Astrocyte (in vitro differentiated cells and primary cell): ENCODE results near the gene SSBP3. TPM values are rescaled to one million over a fixed set of nuclear protein-coding genes. Genes with fewer than 3 reads are reported as not detected.

Experiments
- DNase-seq: peaks from one replicate; pipeline ENCODE4 v3.0.0-alpha.2; 2010; ENCODE audit warnings: low read depth
- FAIRE-seq: peaks from 2 replicates; lab custom pipeline; 2011; peaks lifted over from hg19 to GRCh38; lab: Jason Lieb, UNC
- H2AFZ ChIP-seq: 2 replicates; pipeline ENCODE4 v1.6.0; 2012; ENCODE audit warnings: low read depth, low read length, inconsistent platforms
- H3K27ac ChIP-seq: 2 replicates; pipeline ENCODE4 v1.5.1; 2011; ENCODE audit warnings: low read depth, low read length, inconsistent platforms
- H3K27me3 ChIP-seq: 2 replicates; pipeline ENCODE4 v1.6.0; 2011; ENCODE audit warnings: low read length, inconsistent platforms; ENCODE audit not compliant: insufficient read depth
- H3K36me3 ChIP-seq: 2 replicates; pipeline ENCODE4 v1.5.1; 2011; ENCODE audit warnings: low read length, inconsistent platforms; ENCODE audit not compliant: insufficient read depth
- H3K4me1 ChIP-seq: 2 replicates; pipeline ENCODE4 v1.5.1; 2011; ENCODE audit warnings: low read length, inconsistent platforms; ENCODE audit not compliant: insufficient read depth
- H3K4me2 ChIP-seq: 2 replicates; pipeline ENCODE4 v1.6.0; 2012; ENCODE audit warnings: low read length, inconsistent platforms
- H3K4me3 ChIP-seq: 2 replicates; pipeline ENCODE4 v1.5.1; 2011; ENCODE audit warnings: low read depth, mild to moderate bottlenecking, low read length, inconsistent platforms; ENCODE audit not compliant: insufficient read depth
- H3K79me2 ChIP-seq: 2 replicates; pipeline ENCODE4 v1.6.0; 2012; ENCODE audit warnings: mild to moderate bottlenecking, low read length, inconsistent platforms; ENCODE audit not compliant: insufficient read depth
- H3K9ac ChIP-seq: 2 replicates; pipeline ENCODE4 v1.6.0; 2012; ENCODE audit warnings: mild to moderate bottlenecking, low read length, inconsistent platforms
- H3K9me3 ChIP-seq: 2 replicates; pipeline ENCODE4 v1.5.1; 2012; ENCODE audit warnings: low read depth, mild to moderate bottlenecking, low read length, inconsistent platforms; ENCODE audit not compliant: insufficient read depth
- H4K20me1 ChIP-seq: 2 replicates; pipeline ENCODE4 v1.6.0; 2012; ENCODE audit warnings: low read length, inconsistent platforms; ENCODE audit not compliant: insufficient read depth
- H3K27ac Mint-ChIP-seq: one replicate; pipeline ENCODE4 v1.8.0; 2021; ENCODE audit warnings: mild to moderate bottlenecking, mixed read lengths; ENCODE audit not compliant: unreplicated experiment
- H3K27me3 Mint-ChIP-seq: one replicate; pipeline ENCODE4 v1.8.0; 2021; ENCODE audit warnings: low read depth, mixed read lengths; ENCODE audit not compliant: unreplicated experiment
- H3K36me3 Mint-ChIP-seq: one replicate; pipeline ENCODE4 v1.8.0; 2021; ENCODE audit warnings: low read depth, mixed read lengths; ENCODE audit not compliant: unreplicated experiment
- H3K4me1 Mint-ChIP-seq: one replicate; pipeline ENCODE4 v1.8.0; 2021; ENCODE audit warnings: low read depth, mixed read lengths; ENCODE audit not compliant: unreplicated experiment
- H3K4me3 Mint-ChIP-seq: one replicate; pipeline ENCODE4 v1.8.0; 2021; ENCODE audit warnings: mild to moderate bottlenecking, moderate library complexity, mixed read lengths; ENCODE audit not compliant: unreplicated experiment
- H3K9me3 Mint-ChIP-seq: one replicate; pipeline ENCODE4 v1.8.0; 2021; ENCODE audit warnings: mild to moderate bottlenecking, mixed read lengths; ENCODE audit not compliant: unreplicated experiment
- CTCF ChIP-seq: IDR thresholded peaks from 2 replicates; pipeline ENCODE4 v1.5.1; 2011; ENCODE audit warnings: low read depth, mild to moderate bottlenecking, inconsistent platforms, low read length, moderate library complexity; ENCODE audit not compliant: insufficient read depth
- EZH2 ChIP-seq: IDR thresholded peaks from 2 replicates; pipeline ENCODE4 v1.6.1; 2012; ENCODE audit warnings: mild to moderate bottlenecking, low read length, inconsistent platforms; ENCODE audit not compliant: insufficient read depth
- total RNA-seq: library from RNA; stranded (reverse); gene quantifications from 2 replicates; pipeline ENCODE4 v1.2.1, GENCODE V29; 2021

The SSBP3 gene
- total RNA-seq, 1 donor from 2014 or later = 89.8 TPM

GRCh38 chr1:54268762-54269297 is 137.4 kb downstream of the SSBP3 start:
- peaks cover 10% of the 10 kb centered on the region for H3K36me3 Mint-ChIP-seq
- no peaks in the 10 kb centered on the region for H3K27me3 Mint-ChIP-seq
- FAIRE-seq (no peak), DNase-seq (peak; percentile 16)
- Histone ChIP-seq H3K4me1 (peaks cover 29% of the 10 kb centered on the region), H3K4me3 (no peak overlapping the region), H3K36me3 (no peaks in the 10 kb centered on the region), H3K9ac (no peak overlapping the region), H3K27ac (no peak overlapping the region), H3K4me2 (no peak overlapping the region), H3K79me2 (peaks cover 7% of the 10 kb centered on the region), H2AFZ (no peak overlapping the region), H3K9me3 (no peaks in the 10 kb centered on the region), H3K27me3 (no peaks in the 10 kb centered on the region), H4K20me1 (peaks cover 73% of the 10 kb centered on the region)
- TF ChIP-seq CTCF = no peak
- TF ChIP-seq EZH2 = no peak
- no peak overlapping the region for H3K4me3 Mint-ChIP-seq
- no peak overlapping the region for H3K27ac Mint-ChIP-seq
- no peaks in the 10 kb centered on the region for H3K9me3 Mint-ChIP-seq
- H3K4me1 Mint-ChIP-seq = peaks cover 30% of the 10 kb centered on the region

- TF ChIP-seq EZH2 = no peak
- no peak for TF ChIP-seq CTCF
- Histone ChIP-seq H3K27me3 (no peaks in the 10 kb centered on the region), H3K27ac (no peak overlapping the region), H4K20me1 (peaks cover 75% of the 10 kb centered on the region), H3K9ac (no peak overlapping the region), H2AFZ (no peak overlapping the region), H3K4me3 (no peak overlapping the region), H3K36me3 (no peaks in the 10 kb centered on the region), H3K4me1 (peaks cover 22% of the 10 kb centered on the region), H3K4me2 (no peak overlapping the region), H3K79me2 (peaks cover 7% of the 10 kb centered on the region), H3K9me3 (no peaks in the 10 kb centered on the region)
- H3K36me3 Mint-ChIP-seq = peaks cover 14% of the 10 kb centered on the region
- H3K9me3 Mint-ChIP-seq = no peaks in the 10 kb centered on the region
- FAIRE-seq (no peak), DNase-seq (no peak)
- H3K27me3 Mint-ChIP-seq = no peaks in the 10 kb centered on the region
- H3K4me1 Mint-ChIP-seq = peaks cover 23% of the 10 kb centered on the region
- no peak overlapping the region for H3K4me3 Mint-ChIP-seq
- H3K27ac Mint-ChIP-seq = no peak overlapping the region
These were observed 138.1 kb downstream of the SSBP3 start for GRCh38 chr1:54267815-54268761.

DNA sequence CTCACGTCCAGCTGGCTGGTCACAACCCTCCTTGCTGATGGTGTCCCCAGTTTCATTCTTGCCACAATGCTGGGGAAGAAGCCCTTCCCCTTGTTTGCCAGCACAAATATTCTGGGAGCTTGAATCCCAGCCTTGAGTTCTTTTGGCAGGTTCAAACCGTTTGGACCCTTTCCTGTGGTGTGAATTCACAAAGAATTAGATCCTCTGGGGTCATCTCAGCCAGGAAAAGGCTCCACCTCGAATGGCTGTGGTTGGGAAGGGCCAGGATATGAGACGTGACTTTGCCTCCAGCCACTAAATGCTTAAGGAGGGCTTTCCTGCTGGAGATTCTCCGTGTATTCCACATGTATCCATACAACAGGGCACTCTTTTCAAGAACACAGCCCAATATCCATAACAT is 139.3 kb downstream of the SSBP3 start:
- Histone ChIP-seq H3K4me1 (peaks cover 10% of the 10 kb centered on the region), H3K36me3 (no peaks in the 10 kb centered on the region), H3K4me3 (no peak overlapping the region), H2AFZ (no peak overlapping the region), H4K20me1 (peaks cover 83% of the 10 kb centered on the region), H3K79me2 (peaks cover 7% of the 10 kb centered on the region), H3K27me3 (no peaks in the 10 kb centered on the region), H3K9me3 (no peaks in the 10 kb centered on the region), H3K4me2 (no peak overlapping the region), H3K9ac (no peak overlapping the region), H3K27ac (no peak overlapping the region)
- FAIRE-seq (no peak), DNase-seq (no peak)
- Mint-ChIP-seq H3K4me1 (peaks cover 19% of the 10 kb centered on the region), H3K27me3 (no peaks in the 10 kb centered on the region), H3K9me3 (no peaks in the 10 kb centered on the region), H3K4me3 (no peak overlapping the region), H3K27ac (peak overlapping the region; percentile 37), H3K36me3 (peaks cover 14% of the 10 kb centered on the region)
- TF ChIP-seq EZH2 (no peak), CTCF (no peak)
